ENCODE measurements around the gene MARCHF9. TPM values are rescaled to one million over a fixed set of nuclear protein-coding genes. Genes with fewer than 3 reads are reported as not detected.

Gene MARCHF9
- total and polyA plus RNA-seq, 2 donors (not counting 1 experiment from before 2014, with no cell fraction given): 81.4 to 128 TPM

DNA sequence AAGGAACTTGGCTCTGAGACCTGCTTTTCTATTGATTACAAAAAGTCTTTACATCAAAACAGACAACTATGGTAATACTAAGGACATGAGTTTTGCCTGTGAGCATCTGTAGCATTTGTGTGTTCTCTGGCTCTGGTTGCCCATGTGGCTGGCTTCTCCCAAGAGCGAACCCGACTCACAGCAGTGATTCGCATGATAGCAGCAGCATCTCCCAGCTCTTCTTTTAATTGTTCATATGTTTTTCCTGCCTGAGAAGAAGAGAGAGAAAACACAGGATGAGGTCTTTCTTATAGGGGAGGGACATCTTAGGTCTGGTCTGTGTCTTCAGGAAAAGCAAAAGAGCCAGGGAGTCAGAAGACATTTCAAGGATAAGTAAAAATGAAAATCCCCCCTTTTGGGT, 46.1 kb downstream of the MARCHF9 start:
- Mint-ChIP-seq H3K27ac (no peak overlapping the region), H3K4me1 (no peaks in the 10 kb centered on the region), H3K4me3 (no peak overlapping the region), H3K9me3 (ENCODE audit: insufficient read depth) (no peaks in the 10 kb centered on the region), H3K27me3 (no peaks in the 10 kb centered on the region)
- Histone ChIP-seq H3K4me1 (ENCODE audit: control insufficient read depth in 2 of 2, insufficient read depth in 2 of 2, low read length in 2 of 2) (no peaks in the 10 kb centered on the region), H3K27ac (ENCODE audit: low read length in 2 of 2) (no peak overlapping the region), H3K4me3 (ENCODE audit: control extremely low read depth in 1 of 5, extremely low read depth in 1 of 5, insufficient read depth in 1 of 5, low read depth in 2 of 5, low read length in 4 of 5) (no peak overlapping the region), H2AFZ (ENCODE audit: insufficient read depth, low read depth, low read length, poor library complexity, severe bottlenecking) (no peak overlapping the region), H3K27me3 (replicated peaks in 1 of 4; ENCODE audit: control extremely low read depth in 1 of 4, control insufficient read depth in 3 of 4, insufficient read depth in 4 of 4, low read length in 3 of 4) (no peaks in the 10 kb centered on the region), H3K9me3 (ENCODE audit: control extremely low read depth in 1 of 3, control insufficient read depth in 2 of 3, insufficient read depth in 1 of 3, low read length in 2 of 3) (no peaks in the 10 kb centered on the region), H3K4me2 (replicated peaks; ENCODE audit: low read depth, low read length, poor library complexity, severe bottlenecking) (no peak overlapping the region), H3K79me2 (ENCODE audit: control insufficient read depth, insufficient read depth, low read length) (no peaks in the 10 kb centered on the region), H4K20me1 (ENCODE audit: control insufficient read depth, insufficient read depth, low read length, poor library complexity, severe bottlenecking) (no peaks in the 10 kb centered on the region), H3K9ac (ENCODE audit: low read length) (no peak overlapping the region), H3K36me3 (replicated peaks in 1 of 2; ENCODE audit: control extremely low read depth in 1 of 2, control insufficient read depth in 1 of 2, extremely low read depth in 1 of 2, insufficient read depth in 2 of 2, low read length in 1 of 2) (peaks cover 0 to 33% of the 10 kb centered on the region in 2 experiments)
- ATAC-seq (ENCODE audit: low read depth): no peak
- TF ChIP-seq, protein P1, sequence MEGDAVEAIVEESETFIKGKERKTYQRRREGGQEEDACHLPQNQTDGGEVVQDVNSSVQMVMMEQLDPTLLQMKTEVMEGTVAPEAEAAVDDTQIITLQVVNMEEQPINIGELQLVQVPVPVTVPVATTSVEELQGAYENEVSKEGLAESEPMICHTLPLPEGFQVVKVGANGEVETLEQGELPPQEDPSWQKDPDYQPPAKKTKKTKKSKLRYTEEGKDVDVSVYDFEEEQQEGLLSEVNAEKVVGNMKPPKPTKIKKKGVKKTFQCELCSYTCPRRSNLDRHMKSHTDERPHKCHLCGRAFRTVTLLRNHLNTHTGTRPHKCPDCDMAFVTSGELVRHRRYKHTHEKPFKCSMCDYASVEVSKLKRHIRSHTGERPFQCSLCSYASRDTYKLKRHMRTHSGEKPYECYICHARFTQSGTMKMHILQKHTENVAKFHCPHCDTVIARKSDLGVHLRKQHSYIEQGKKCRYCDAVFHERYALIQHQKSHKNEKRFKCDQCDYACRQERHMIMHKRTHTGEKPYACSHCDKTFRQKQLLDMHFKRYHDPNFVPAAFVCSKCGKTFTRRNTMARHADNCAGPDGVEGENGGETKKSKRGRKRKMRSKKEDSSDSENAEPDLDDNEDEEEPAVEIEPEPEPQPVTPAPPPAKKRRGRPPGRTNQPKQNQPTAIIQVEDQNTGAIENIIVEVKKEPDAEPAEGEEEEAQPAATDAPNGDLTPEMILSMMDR (IDR thresholded peaks at IDR 0.05): no peak
- no peak for TF ChIP-seq EZH2 (IDR thresholded peaks at IDR 0.05; ENCODE audit: borderline replicate concordance, insufficient read depth, low read depth, low read length, poor library complexity, severe bottlenecking)
- no CpG with 5 or more reads among the region's 3 CpGs for WGBS (ENCODE audit: insufficient coverage)
- ChIA-PET POLR2A (no interaction called here), CTCF (interaction anchor here (0.9 to 9.6 kb wide), 5 partner anchors 17 to 103 kb away, joined by 3 to 121 read pairs (median 9); partner anchors contain the start of gene AVIL)
- DNase-seq: no peak
- intact Hi-C loops (cut with micrococcal nuclease): no loop called here

DNA sequence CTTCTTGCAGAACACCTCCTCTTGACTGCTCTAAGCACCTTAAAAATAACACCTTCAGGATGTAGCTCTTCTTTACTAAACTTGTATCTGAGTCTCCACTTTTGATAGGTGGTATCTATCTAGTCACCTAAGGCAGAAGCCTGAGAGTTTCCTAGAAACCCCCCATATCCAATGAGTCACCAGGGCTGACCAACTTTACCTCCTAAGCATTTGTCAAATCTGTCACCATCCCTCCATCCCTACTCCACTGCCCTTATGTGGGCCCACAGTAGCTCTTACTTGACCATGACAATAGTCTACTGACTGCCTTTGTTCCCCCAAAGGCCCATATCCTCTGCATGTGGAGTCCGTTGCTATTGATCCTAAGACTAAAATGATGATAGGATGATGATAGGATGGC, 47.7 kb downstream of the MARCHF9 start:
- Histone ChIP-seq H3K4me3 (ENCODE audit: control extremely low read depth in 1 of 5, extremely low read depth in 1 of 5, insufficient read depth in 1 of 5, low read depth in 2 of 5, low read length in 4 of 5) (no peak overlapping the region), H3K9me3 (ENCODE audit: control extremely low read depth in 1 of 3, control insufficient read depth in 2 of 3, insufficient read depth in 1 of 3, low read length in 2 of 3) (no peaks in the 10 kb centered on the region), H3K27me3 (replicated peaks in 1 of 4; ENCODE audit: control extremely low read depth in 1 of 4, control insufficient read depth in 3 of 4, insufficient read depth in 4 of 4, low read length in 3 of 4) (no peaks in the 10 kb centered on the region), H3K4me1 (ENCODE audit: control insufficient read depth in 2 of 2, insufficient read depth in 2 of 2, low read length in 2 of 2) (no peaks in the 10 kb centered on the region), H3K4me2 (replicated peaks; ENCODE audit: low read depth, low read length, poor library complexity, severe bottlenecking) (no peak overlapping the region), H3K36me3 (replicated peaks in 1 of 2; ENCODE audit: control extremely low read depth in 1 of 2, control insufficient read depth in 1 of 2, extremely low read depth in 1 of 2, insufficient read depth in 2 of 2, low read length in 1 of 2) (peaks cover 0 to 28% of the 10 kb centered on the region in 2 experiments), H3K79me2 (ENCODE audit: control insufficient read depth, insufficient read depth, low read length) (no peaks in the 10 kb centered on the region), H3K27ac (ENCODE audit: low read length in 2 of 2) (no peak overlapping the region), H3K9ac (ENCODE audit: low read length) (no peak overlapping the region), H2AFZ (ENCODE audit: insufficient read depth, low read depth, low read length, poor library complexity, severe bottlenecking) (no peak overlapping the region), H4K20me1 (ENCODE audit: control insufficient read depth, insufficient read depth, low read length, poor library complexity, severe bottlenecking) (no peaks in the 10 kb centered on the region)
- no CpG with 5 or more reads among the region's 1 CpG for WGBS (ENCODE audit: insufficient coverage)
- H3K4me3 Mint-ChIP-seq: no peak overlapping the region
- no peaks in the 10 kb centered on the region for H3K27me3 Mint-ChIP-seq
- H3K9me3 Mint-ChIP-seq (ENCODE audit: insufficient read depth): no peaks in the 10 kb centered on the region
- no peak for TF ChIP-seq EZH2 (IDR thresholded peaks at IDR 0.05; ENCODE audit: borderline replicate concordance, insufficient read depth, low read depth, low read length, poor library complexity, severe bottlenecking)
- TF ChIP-seq, protein P1 (IDR thresholded peaks at IDR 0.05): no peak
- intact Hi-C loops (cut with micrococcal nuclease): loop anchor here (1.0 kb wide), 1 partner anchor 103 kb away; no protein-coding TSS in a partner anchor
- CTCF ChIA-PET: interaction anchor here (0.7 to 9.6 kb wide), 20 partner anchors 8 to 106 kb away, joined by 3 to 121 read pairs (median 6); partner anchors contain the start of genes AVIL and TSFM
- DNase-seq: no peak
- POLR2A ChIA-PET: no interaction called here
- ATAC-seq (ENCODE audit: low read depth): no peak
- no peaks in the 10 kb centered on the region for H3K4me1 Mint-ChIP-seq
- H3K27ac Mint-ChIP-seq: no peak overlapping the region
